ENCODE measurements around the gene SMC3. TPM values are rescaled to one million over a fixed set of nuclear protein-coding genes. Genes with fewer than 3 reads are reported as not detected.
A peak's percentile ranks its signal among the peaks of the same experiment; 100 is the strongest.

SMC3 gene
- total and polyA plus RNA-seq, 2 experiments from 2014 or later: 40.8 to 53.5 TPM

DNA sequence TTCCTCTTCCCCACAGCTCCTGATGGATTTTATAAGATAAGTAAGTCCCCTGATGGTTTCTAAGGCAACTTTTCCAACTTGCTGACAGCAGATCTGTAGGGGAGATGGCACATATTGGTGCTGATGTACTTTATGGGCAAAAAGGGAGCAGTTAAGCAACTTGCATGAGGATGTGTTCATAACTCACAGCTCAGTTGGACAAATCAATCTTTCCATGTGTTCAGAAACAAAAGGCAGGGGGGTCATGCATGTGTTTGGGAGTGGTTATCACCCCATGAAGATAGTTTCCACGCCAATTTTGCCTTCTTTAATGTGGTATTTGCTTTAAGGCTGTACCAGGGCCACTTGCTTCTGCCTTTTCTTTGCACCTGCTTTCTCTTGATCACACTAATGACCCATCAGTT, 82.8 kb downstream of the SMC3 start:
- Histone ChIP-seq H3K9me3 (ENCODE audit: low read depth) (no peaks in the 10 kb centered on the region), H2AFZ (no peak overlapping the region), H3K79me2 (no peaks in the 10 kb centered on the region), H3K4me3 (no peak overlapping the region), H3K36me3 (replicated peaks; ENCODE audit: insufficient read depth, low read depth) (no peaks in the 10 kb centered on the region), H3K27ac (no peak overlapping the region), H3K9me2 (replicated peaks; ENCODE audit: insufficient read depth) (no peaks in the 10 kb centered on the region), H3K4me1 (ENCODE audit: insufficient read depth) (no peaks in the 10 kb centered on the region), H3K4me2 (no peak overlapping the region), H3K27me3 (peaks cover 32% of the 10 kb centered on the region), H4K20me1 (ENCODE audit: insufficient read depth, poor library complexity, severe bottlenecking) (no peaks in the 10 kb centered on the region)
- no peak for DNase-seq (ENCODE audit: low spot score)
- WGBS (ENCODE audit: low lambda C conversion rate, missing lambda C conversion rate): 81% methylated on average over 1 of the region's 1 CpG
- TF ChIP-seq, protein P1, sequence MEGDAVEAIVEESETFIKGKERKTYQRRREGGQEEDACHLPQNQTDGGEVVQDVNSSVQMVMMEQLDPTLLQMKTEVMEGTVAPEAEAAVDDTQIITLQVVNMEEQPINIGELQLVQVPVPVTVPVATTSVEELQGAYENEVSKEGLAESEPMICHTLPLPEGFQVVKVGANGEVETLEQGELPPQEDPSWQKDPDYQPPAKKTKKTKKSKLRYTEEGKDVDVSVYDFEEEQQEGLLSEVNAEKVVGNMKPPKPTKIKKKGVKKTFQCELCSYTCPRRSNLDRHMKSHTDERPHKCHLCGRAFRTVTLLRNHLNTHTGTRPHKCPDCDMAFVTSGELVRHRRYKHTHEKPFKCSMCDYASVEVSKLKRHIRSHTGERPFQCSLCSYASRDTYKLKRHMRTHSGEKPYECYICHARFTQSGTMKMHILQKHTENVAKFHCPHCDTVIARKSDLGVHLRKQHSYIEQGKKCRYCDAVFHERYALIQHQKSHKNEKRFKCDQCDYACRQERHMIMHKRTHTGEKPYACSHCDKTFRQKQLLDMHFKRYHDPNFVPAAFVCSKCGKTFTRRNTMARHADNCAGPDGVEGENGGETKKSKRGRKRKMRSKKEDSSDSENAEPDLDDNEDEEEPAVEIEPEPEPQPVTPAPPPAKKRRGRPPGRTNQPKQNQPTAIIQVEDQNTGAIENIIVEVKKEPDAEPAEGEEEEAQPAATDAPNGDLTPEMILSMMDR (IDR thresholded peaks at IDR 0.05; ENCODE audit: poor library complexity): no peak
- no peak for TF ChIP-seq EZH2phosphoT487 (IDR thresholded peaks at IDR 0.05; ENCODE audit: low read depth, severe bottlenecking, unreplicated experiment)
- TF ChIP-seq EZH2 (IDR thresholded peaks at IDR 0.05; ENCODE audit: borderline replicate concordance): no peak

DNA sequence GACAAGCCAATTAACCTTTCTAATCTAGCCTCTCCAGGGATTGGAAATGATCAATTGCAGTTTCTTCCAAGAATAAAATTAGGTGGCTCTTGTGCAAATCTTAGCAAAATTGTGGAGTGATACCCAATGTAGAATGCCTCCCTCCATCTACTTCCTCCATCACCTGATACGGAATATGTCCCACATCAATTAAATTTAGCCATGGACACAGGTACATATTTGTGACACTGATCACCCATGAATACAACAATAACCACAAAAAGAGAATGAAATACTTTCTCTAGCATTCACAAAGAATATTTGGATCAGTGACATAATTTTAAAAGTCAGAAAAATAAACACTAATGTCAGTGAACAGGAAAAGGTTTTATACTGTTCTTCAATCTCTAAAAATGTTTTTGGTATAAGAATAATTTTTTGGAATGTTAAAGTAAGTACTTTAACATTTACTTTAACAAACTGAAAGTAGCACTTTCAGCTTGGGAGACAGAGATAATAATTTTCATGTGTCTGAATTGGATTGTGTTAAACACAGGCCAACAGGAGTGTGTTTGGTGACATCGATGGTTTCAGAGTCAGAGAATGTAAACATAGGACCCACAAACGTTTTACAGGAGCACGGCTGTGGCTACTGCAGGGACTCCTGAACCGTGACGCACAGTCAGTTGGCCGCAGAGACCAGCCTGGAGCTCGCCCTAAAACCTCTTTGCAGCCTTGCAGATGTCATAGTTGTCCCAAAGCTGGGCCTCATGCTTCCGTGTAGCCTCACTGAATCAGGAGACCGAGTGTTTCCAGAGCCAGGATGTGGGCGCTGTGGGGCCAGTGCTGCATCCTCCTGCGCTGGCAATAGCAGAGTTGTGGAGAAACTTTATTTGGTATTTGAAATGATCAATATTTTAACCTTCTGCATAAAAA, 83.8 kb downstream of the SMC3 start:
- H3K4me3 ChIP-seq: no peak overlapping the region
- H3K36me3 ChIP-seq (replicated peaks; ENCODE audit: insufficient read depth, low read depth): no peaks in the 10 kb centered on the region
- H3K27ac ChIP-seq: no peak overlapping the region
- 48% methylated on average over 12 of the region's 12 CpGs for WGBS (ENCODE audit: low lambda C conversion rate, missing lambda C conversion rate)
- H2AFZ ChIP-seq: peak overlapping the region; percentile 38
- H3K4me1 ChIP-seq (ENCODE audit: insufficient read depth): no peaks in the 10 kb centered on the region
- H3K9me3 ChIP-seq (ENCODE audit: low read depth): no peaks in the 10 kb centered on the region
- TF ChIP-seq EZH2 (IDR thresholded peaks at IDR 0.05; ENCODE audit: borderline replicate concordance) (no peak), EZH2phosphoT487 (IDR thresholded peaks at IDR 0.05; ENCODE audit: low read depth, severe bottlenecking, unreplicated experiment) (no peak)
- TF ChIP-seq, protein P1 (IDR thresholded peaks at IDR 0.05; ENCODE audit: poor library complexity): no peak
- no peak for DNase-seq (ENCODE audit: low spot score)
- peak overlapping the region; percentile 38 for H3K4me2 ChIP-seq
- no peaks in the 10 kb centered on the region for H3K9me2 ChIP-seq (replicated peaks; ENCODE audit: insufficient read depth)
- peaks cover 24% of the 10 kb centered on the region for H3K27me3 ChIP-seq
- no peaks in the 10 kb centered on the region for H3K79me2 ChIP-seq
- H4K20me1 ChIP-seq (ENCODE audit: insufficient read depth, poor library complexity, severe bottlenecking): no peaks in the 10 kb centered on the region

DNA sequence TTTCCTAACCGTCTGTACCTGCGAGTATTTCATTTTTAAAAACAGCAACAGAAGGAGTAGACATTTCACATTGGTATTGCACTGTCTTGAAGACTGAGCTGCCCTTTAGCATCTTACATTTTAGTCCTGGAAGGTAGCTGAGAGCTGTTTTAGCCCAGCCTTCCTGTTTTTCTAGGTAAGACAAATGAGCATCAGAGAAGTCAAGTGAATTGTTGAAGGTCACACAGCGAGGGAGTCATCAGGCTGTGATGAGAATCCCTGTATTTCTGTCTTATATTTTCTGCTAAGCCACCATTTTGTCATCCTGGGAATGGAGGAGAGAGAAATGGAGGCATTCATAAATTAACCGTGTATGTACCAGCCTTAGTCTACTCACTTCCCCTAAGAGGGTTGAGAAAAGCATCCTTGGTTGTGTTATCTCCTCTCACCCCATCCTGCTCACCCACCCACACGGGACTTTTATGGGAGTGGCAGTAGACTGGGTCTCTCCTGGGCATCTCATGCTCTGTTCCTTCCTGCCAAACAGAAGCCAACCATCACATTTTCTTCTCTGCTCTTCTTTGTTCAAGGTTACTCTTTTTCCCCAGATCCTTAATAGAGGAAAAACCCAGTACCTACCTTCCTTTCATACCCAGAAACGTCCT, 85.1 kb downstream of the SMC3 start:
- H3K36me3 ChIP-seq (replicated peaks; ENCODE audit: insufficient read depth, low read depth): no peaks in the 10 kb centered on the region
- no peak for TF ChIP-seq EZH2 (IDR thresholded peaks at IDR 0.05; ENCODE audit: borderline replicate concordance)
- TF ChIP-seq, protein P1 (IDR thresholded peaks at IDR 0.05; ENCODE audit: poor library complexity): no peak
- TF ChIP-seq EZH2phosphoT487 (IDR thresholded peaks at IDR 0.05; ENCODE audit: low read depth, severe bottlenecking, unreplicated experiment): no peak
- no peaks in the 10 kb centered on the region for H3K9me3 ChIP-seq (ENCODE audit: low read depth)
- H2AFZ ChIP-seq: no peak overlapping the region
- H3K79me2 ChIP-seq: no peaks in the 10 kb centered on the region
- H3K9me2 ChIP-seq (replicated peaks; ENCODE audit: insufficient read depth): peaks cover 3% of the 10 kb centered on the region
- H3K4me1 ChIP-seq (ENCODE audit: insufficient read depth): no peaks in the 10 kb centered on the region
- H4K20me1 ChIP-seq (ENCODE audit: insufficient read depth, poor library complexity, severe bottlenecking): no peaks in the 10 kb centered on the region
- H3K4me3 ChIP-seq: no peak overlapping the region
- 86% methylated on average over 6 of the region's 6 CpGs for WGBS (ENCODE audit: low lambda C conversion rate, missing lambda C conversion rate)
- peaks cover 23% of the 10 kb centered on the region for H3K27me3 ChIP-seq
- no peak overlapping the region for H3K4me2 ChIP-seq
- H3K27ac ChIP-seq: no peak overlapping the region
- DNase-seq (ENCODE audit: low spot score): no peak

Small RNAs within 50 kb of the gene (small RNA-seq; reads per million reads assigned to genes)
- gene RF00019: not detected

Other genes starting within 250 kb of the SMC3 start
- 47.5 and 49.6 TPM in 2 replicates for gene DUSP5, start 69.8 kb upstream of the SMC3 start, total RNA-seq
- 54.2 and 60.7 TPM in 2 replicates for gene DUSP5, start 69.8 kb upstream of the SMC3 start, polyA plus RNA-seq
- gene RBM20, start 76.6 kb downstream of the SMC3 start, total RNA-seq: 3.1 and 4.0 TPM in 2 replicates
- 3.7 and 6.5 TPM in 2 replicates for gene RBM20, start 76.6 kb downstream of the SMC3 start, polyA plus RNA-seq

All from hepatocyte (in vitro differentiated cells).